ENCODE data around the gene NAV2.
"Not testable (repeated sequence)": the region's sequence is repeated elsewhere in the genome, so short reads cannot be mapped to it uniquely, and the experiment has no call there.

Gene NAV2

DNA sequence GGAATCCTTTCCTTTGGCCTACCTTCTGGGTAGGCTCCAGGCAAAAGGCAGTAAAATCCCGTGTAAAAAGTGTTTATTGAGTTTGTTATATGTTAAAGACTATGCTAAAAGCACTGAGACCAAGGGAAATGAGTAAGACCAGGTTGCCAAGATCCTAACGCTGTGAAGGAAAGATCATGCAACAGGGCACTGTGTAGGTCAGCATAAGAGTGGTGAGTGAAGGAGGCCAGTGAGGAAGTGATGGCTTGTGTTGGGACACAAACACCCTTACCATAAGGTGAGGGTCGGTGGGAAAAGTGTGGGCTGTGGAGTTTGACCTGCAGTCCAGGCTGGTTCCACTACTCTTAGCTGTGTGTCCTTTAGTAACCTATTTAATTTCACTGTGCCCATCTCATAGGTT lies 245.6 kb downstream of the NAV2 start:
- DNase-seq = no peak

DNA sequence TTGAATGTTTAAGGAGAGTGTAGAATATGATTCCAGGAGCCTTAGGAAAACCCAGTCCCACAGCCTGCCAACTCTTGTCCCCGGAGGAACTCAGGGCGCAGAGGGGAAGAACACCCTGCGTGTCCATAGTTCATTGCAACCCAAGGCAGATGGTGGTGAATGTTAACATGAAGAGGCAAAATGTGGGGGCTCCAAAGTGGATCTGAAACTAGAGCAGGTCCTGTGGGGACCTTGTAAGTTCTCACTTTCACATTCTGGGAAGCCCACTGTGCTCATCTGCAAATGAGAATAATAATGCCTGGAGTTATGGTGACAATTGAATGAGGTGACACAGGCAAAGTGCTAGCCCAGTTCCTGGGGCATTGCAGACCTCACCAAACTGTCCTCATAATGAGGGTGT lies 246.6 kb downstream of the NAV2 start:
- DNase-seq = no peak

DNA sequence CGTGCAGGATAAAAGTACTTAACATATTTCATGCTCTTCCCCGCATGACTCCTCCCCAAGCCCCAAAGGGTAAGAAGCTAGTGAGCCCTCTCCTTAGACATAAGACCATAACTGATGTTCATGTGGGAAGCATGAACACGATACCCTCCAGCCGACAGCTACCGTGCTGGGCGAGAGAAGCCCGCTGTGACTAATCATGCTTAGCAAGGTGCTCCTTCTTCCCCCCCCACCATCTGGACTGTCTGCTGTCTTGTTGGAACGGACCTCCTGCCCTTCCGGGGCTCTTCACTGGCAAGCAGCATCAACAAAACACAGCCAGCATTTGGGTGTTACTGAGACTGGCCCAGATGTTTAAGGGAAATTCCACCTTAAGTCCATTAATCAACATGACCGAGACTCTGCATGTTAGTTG lies 247.0 kb downstream of the NAV2 start:
- no peak for DNase-seq

DNA sequence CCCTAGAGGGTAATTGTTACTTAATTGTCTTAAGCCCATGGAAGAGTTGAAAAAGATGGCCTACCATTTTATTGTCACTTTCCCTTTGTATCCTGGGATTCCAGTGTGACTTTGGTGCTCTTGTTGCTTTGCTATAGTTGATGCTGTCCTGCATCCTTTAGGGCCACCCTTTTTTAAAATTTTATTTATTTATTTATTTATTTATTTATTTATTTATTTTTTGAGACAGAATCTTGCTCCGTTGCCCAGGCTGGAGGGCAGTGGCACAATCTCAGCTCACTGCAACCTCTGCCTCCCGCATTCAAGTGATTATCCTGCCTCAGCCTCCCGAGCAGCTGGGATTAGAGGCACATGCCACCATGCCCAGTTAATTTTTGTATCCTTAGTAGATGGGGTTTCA lies 247.8 kb downstream of the NAV2 start:
- not testable (repeated sequence) for DNase-seq

DNA sequence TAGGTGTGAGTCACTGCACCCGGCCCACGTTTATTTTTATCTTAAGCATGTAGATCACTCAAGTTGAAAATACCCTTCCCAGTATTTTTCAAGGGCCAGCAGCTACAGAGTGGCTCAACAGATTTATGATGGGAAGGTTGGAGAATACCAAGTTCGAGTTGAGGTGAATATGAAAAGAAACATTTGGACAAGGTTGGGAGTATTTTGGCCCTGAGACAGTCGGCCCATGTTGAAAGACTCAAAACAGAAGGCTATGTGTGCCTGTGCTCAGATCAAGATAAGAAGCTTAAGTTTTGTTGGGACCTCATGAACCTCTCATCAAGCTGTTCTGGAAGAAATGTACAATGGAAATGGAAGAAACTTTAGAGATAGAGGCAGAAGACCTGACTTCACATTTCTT lies 248.6 kb downstream of the NAV2 start:
- DNase-seq = no peak

DNA sequence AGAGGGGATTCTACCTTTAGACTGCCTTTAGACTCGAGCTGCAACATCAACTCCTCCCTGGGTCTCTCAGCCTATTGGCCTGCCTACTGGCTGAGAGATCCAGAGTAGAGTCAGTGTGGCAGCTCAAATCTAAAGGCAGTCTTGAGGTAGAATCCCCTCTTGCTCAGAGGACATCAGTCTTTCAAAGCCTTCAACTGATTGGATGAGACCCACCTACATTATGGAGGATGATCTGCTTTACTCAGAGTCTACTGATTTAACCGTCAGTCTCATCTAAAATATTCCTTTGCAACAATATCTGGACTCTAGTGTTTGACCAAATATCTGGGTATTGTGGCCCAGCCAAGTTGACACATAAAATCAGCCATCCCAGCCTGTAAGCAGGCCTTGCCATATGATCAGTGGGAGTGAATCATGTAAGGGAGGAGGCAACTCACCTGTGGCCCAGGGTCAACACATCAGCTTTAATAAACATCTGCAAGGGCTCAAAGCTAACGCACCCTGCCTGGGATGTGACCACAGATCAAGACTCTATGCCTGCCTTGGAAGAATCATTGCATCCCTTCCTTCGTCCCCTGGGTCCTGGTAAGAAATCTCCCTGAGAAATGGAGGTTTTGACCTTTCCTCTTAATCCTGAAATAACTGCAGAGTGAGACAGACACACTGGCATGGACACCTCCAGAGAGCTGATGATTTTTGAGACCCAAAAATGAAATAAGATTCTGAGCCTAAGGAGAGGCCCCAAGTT lies 249.6 kb downstream of the NAV2 start:
- DNase-seq = no peak

DNA sequence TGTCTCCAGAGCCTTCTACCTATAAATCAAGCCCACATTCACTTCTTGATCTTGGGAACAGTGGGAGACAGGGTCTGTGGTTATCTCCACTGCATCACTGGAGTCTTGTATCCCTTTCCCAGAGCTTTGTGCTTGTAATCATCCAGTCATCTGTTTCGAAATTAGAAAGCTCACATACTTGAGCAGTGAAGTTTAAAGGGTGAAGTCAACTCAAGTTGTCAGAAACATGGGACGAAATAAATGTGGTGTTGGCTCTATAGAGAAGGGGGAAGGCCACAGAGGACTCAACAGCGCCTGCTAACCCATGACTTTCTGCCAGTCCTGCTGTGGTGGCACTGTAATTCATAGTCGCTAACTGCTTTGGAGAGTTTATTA lies 250.2 kb downstream of the NAV2 start:
- DNase-seq = no peak

DNA sequence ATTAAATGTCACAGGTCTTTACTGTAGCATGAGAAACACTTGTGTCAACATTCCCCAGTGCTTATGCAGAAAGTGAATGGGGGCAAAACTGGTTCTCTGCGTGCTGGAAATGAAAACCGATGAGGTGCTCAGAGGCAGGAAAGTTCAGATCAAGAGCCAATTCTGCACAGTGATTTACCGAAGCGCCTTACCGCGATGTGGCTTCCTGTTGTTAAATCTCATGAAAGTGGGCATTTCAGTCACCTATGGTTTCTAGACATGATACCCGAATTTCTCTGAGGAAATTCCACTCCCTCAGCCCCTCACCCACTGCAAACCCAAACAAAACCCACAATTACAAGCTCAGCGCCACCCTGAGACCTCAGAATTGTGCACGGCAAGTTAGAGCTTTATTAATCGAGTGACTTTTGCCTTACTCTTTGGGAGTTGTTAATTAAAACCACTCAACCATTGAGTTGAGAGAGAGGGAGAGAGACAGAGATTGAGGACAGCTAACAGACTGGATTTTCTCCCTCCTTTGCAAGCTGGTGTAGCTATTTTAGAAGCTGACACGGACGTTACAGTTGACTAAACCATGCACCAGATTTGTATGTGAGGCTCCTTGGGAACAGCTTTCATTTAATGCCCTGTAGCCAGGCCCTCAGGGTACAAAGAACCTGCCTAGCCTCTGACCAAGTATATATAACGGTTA lies 251.2 kb downstream of the NAV2 start:
- DNase-seq = no peak

DNA sequence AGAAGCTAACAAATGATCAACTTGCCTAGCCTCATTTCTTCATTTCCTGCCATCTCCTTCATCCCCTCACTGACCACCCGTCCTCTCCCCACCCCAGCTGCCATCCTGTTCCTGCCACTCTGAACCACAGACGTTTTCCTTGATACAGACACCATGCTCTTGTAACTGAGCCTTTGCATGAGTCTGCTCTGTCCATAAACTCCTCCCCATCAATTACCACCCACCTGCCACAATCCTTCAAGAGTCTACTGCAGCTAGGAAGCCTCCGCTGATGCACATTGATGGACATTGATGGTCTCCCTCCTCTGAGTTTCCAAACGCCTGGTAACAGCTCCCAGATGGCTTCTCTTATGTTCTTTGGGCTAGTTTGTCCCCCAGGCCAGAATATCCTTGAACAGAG lies 253.8 kb downstream of the NAV2 start:
- no peak for DNase-seq

DNA sequence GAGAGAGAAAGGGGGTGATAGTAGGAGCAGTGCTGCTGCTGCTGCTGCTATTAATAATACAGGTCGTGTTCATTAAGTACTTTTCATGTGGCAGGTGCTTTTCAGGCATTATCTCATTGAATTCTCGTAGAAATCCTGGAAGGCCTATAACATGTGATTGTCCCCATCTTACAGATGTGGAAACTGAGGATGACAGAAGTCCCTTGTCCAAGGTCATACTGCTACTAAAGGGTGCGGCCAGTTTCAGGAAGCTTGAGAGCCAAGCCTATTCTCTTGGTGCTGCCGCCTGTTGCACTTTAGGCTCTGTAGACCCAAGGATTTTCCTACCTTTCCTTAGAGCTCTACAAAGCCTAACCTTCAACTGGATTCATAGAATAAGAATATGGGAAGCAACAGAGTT lies 254.3 kb downstream of the NAV2 start:
- no peak for DNase-seq

DNA sequence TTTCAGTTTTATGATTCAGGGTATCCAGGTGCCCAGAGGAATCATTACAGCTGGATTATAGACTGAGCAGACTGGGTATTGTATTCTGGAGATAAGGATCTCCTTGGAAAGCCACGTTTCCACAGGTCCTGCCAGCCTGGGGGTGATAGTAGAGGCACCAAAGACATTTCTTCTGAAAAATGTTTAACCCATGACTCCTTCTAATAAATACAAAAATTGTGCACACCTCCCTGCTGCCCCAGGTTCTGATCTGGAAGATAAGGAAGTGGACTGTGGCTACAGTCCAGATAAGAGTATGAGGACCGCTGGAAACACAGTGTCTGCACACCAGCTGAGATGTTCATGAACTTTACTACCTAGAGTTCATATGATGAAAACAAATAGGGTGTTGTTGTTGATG lies 255.2 kb downstream of the NAV2 start:
- DNase-seq = no peak

DNA sequence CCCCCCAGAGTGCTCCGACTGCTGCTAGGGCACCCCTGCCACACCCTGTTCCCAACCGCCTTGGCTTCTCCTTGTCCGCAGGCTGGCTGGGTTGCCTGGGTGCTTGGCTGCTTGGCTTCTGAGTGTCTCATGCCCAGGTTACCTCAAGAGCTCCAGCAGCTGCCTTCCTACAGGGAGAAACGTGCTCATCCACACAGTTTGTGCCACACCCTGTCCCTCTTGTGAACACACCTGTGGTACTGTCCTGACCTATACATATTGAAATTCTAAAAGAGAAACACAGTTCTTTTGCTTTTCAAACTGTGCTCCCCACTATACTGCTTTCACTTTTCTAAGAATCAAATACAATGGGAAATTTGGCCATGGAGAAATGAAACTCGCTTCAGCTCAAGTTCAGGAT lies 256.2 kb downstream of the NAV2 start:
- no peak for DNase-seq

DNA sequence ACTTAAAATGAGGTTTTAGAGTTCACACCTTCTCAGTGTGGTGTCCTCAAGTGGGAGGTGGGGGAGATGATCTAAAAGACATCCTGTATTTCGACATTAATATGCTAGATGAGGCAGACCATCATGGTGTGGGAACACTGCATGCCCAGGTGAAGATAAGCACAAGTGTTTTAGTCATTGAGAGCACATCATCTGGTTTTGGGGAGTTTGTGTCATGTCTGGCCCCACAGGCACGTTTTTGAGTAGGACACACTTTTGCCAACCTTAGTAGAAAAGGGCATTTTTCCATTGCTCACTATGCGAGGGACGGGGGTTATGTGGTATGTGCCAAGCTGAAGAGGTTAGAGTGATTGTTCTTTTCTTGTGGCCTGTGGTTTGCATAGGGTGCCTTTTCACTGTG lies 258.3 kb downstream of the NAV2 start:
- no peak for DNase-seq

DNA sequence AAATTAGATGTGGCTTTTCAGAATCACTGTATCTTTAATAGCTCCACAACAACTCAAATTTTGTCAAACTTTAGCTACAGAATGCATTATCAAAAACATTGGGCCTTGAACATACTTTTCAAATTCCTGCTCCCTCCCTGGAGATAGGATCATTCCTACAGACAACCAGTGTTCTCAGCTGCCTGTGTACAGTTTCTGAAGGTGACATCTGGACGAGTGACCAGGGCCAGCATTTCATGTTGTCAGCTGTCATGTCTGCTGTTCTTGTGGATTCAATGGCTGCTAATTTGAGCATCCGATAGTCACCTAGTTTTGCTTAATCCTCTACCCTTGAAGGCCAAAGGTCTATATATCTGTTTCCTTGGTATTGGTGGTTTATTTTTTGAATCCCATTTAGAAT lies 259.5 kb downstream of the NAV2 start:
- no peak for DNase-seq

DNA sequence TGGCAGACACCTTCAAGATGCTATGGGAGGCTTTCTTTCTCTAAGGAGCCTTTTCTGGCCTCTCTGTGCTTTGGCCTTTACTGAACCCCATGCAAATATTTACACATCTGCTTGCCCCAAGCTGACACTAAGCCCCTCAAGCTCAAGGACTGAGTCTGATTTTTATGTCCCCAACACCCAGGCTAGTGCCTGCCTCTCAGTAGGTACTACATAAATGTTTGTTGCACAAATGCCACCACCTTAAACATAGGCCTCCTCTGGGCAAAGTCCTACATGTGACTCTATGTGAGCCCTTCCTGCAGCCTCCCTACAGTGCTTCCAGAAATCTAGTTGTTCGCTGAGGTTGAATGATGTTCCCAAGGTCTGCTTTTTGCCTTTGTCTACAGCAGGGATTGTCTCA lies 260.0 kb downstream of the NAV2 start:
- DNase-seq = no peak

DNA sequence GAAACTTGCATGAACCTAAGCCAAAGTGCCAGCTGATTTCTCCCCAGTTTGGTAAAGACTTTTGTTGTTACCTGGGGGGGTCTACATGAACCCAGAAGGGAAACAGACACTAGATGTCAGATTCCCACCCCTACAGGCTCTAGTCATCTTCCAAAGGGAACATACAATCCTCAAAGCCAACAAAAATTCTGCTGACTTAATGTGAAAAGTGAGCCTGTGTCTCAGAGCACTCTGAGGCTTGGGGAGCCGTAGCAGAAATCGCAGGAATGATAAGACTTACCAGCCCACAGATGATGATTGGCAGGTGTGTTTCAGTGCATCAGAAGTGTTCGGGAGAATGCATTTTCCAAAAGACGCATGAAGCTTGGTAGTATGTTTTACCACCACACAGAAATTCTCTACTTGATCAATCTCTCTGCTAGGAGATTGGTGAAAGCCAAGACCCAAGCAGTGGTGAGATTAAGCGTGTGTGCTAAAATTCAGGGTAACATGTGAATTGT lies 260.5 kb downstream of the NAV2 start:
- DNase-seq = no peak

DNA sequence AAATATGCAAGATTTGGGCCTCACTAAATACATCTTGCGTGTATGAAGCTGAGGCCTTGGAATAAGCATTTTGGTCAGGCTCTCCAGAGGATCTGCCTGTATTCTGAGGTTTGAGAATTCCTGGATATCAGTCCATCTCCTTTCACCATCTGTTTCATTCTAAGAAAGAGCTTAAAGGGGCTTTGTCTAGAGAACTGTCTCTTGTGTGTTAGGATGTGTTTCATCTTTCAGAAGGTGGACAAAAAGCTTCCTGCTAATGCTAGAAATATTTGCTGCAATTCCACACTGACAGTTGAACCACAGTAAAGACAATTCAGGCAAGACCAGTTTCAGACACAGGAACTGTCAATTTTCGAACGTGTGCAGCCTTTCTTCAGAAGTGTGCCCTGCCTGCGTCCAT lies 262.2 kb downstream of the NAV2 start:
- DNase-seq = no peak

DNA sequence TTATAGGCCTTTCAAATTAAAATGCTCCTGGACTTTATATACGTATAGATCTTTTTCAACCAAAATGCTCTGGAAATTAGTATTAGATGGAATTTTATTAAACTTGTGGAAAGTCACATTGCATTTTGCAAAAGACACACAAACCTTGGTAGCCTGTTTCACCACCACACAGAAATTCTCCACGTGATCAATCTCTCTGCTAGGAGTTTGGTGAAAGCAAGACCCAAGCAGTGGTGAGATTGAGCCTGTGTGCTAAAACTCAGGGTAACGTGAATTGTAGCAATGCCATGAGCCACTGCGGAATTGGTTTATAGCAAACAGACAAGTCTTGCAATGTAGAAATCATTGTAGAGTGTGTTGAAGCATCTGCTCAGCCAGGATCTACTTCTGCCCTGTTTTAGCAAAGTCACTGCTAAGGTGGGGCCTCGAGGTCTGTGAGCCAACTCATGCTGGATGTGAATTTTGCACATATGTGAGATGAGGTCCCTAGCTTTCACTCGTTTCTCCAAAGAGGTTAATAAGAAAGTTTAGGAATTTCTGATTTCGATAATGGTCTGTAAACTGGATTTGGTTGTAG lies 262.9 kb downstream of the NAV2 start:
- no peak for DNase-seq

DNA sequence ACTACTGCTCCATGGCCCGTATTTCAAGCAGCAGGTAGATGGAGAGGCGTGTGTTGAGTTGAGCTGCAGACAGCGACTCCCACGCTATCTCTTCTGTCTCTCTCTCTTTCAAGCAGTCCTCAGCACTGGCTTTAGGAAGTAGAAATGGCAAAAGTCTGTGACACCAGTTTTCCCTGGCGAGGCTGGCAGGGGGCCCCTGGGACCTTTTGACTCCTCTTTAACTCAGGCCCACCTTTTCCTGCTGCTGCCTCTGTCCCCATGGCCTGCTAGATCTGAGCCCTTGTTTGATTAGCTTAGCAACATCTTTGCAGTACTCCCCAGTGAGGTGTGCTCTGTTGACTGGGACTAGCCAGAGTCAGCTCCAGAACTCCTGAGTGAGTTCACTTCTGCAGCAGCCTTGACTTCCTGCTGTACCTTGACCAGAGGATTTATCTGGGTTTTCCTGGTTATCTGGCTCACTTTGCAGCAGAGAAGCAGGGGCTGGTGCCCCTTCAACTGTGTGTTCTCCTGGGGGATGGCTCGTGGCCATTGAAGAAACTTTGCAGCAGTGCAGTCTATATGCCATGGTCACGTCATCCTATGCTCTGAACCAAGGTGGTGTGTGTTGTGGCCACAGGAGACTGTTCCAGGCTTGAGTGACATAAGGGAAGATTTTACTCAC lies 263.8 kb downstream of the NAV2 start:
- DNase-seq = no peak

DNA sequence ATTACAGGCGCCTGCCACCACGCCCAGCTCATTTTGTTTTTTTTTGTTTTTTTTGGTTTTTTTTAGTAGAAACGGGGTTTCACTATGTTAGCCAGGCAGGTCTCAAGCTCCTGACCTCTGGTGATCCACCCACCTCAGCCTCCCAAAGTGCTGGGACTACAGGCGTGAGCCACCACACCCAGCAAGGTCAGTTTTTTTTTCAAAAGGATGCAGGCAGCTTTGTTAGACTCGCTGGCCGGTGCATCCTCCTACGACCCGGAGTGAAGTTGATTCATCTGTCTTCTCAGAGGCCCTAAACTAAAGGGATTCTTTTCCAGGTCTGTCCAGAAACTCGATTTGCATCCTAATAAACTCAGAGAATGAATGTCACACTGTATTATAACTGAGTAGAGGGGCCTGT lies 265.3 kb downstream of the NAV2 start:
- no peak for DNase-seq

DNA sequence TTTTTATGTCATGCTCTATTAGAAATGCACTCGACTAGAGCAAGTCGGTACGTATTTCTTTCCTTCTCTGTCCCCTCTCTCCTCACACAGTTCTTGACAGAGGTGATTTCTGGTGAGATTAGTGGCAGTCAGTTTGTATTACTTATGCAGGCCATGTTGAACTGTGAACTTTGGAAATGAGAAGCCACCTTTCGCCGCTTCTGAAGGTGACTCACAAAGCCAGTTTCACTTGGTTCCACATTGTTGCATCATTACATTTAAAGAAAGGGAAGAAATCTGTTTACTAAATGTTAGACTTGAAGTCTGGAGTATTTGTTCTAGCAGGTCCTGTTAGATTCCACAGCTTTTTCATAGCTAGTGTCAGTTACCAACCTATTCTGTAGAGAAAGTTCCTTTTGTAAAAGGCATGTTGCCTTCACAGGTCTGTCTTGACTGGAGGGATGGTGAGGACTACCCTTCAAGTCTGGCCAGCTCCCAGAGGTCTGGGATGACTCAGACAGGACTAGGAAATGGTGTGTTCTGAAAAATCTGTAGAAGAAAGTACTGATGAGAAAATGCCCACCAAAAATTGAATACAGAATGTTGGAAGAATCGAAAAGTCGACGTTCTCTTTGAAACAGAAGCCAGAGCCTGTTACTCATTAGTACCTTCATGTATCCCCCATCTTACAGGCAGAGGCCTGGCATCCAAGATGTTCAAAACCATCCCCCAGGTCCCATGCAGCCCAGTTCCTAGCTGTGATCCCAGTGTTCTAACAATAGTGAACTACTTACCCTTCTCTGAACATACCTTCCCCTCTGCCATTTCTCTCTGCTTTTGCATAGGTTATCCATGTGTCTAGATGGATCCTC lies 266.3 kb downstream of the NAV2 start:
- DNase-seq = no peak

DNA sequence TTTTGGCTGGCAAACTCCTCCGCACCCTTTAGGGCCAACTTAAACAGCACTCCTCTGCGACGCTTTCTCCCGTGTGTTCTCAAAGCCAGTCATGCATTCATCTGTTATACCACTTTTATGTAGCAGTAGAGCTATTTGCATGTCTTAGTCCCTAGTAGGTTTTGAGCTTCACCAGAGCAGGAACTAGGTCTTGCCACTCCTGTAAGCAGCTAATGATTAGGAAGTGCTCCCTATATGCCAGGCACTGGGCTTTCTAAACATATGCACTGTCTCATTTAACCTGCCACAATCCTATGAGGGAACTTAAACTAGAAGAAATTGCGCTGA lies 266.8 kb downstream of the NAV2 start:
- DNase-seq = no peak

DNA sequence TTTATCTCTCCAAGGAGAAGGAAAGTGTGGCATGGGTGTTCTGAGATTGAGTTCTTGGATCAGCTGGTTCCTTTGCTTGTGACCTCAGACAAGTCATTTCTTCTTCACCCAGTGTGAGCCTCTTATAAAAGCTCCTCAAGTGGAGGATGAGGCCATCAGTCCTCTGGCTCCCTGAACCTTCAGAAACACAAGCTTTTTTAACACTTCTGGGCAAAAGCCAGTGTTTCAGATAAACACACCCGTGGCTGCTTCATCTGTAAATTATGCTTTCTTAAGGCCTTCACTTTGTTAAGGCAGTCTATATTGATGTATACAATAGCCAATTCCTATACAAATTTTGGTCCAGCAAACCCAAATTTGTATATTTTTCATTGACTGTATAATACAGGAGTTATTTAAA lies 267.8 kb downstream of the NAV2 start:
- DNase-seq = no peak
